Measurements from ENCODE around the gene YAP1.

GRCh38 chr11:102251423-102251822 lies 141.2 kb downstream of the YAP1 start:
- TF ChIP-seq POLR2A (IDR thresholded peaks at IDR 0.05; ENCODE audit: low read depth, low read length) (no peak), POLR2AphosphoS5 (IDR thresholded peaks at IDR 0.05; ENCODE audit: low read depth, low read length) (no peak)
